H1 (cell line): ENCODE results near the gene KLHL17. TPM values are rescaled to one million over a fixed set of nuclear protein-coding genes. Genes with fewer than 3 reads are reported as not detected.

Experiments
- ASH2L ChIP-seq: fragments of 200-600, 300-600 bp; sonication (generic); IDR thresholded peaks from one replicate; pipeline ENCODE4 v1.7.1; 2017; ENCODE audit warnings: low read length
- RXRA ChIP-seq: IDR thresholded peaks from 2 replicates; pipeline ENCODE4 v1.6.1; 2011; ENCODE audit warnings: low read depth, mild to moderate bottlenecking, low read length, moderate library complexity; ENCODE audit not compliant: insufficient read depth
- SUZ12 ChIP-seq: fragments of 200-600 bp; sonication (generic); IDR thresholded peaks from 2 replicates; pipeline ENCODE4 v1.6.1; 2012; ENCODE audit warnings: mild to moderate bottlenecking, inconsistent platforms, low read length, moderate library complexity, mixed read lengths
- TAF1 ChIP-seq: IDR thresholded peaks from 2 replicates; pipeline ENCODE4 v1.6.1; 2011; ENCODE audit warnings: mild to moderate bottlenecking, low read depth, low read length
- polyA plus RNA-seq, 7 experiments: library from polyadenylated mRNA; depleted of rRNA in 3 of 7; stranded (reverse) in 5 of 7; unstranded in 2 of 7; fragments of >200 nt in 5 of 7; fragments of 200-250 nt in 2 of 7; gene quantifications; 1 replicate in 5 of 7; 2 replicates in 1 of 7; 4 replicates in 1 of 7; pipeline versions ENCODE4 v1.2.1 to v1.2.3, GENCODE V29; 2011 to 2013; ENCODE audit warnings: missing spikeins in 2 of 7, mixed read lengths in 2 of 7
- total RNA-seq: library from RNA; stranded (reverse); fragmentation: NEBNext Ultra II Directional; extraction: Animal tissue kit (Norgen Biotek cat#: 25700); gene quantifications from 2 replicates; pipeline ENCODE4 v1.2.1, GENCODE V29; 2021
- TF ChIP-seq, protein P1 (sequence below): fragments of 300-600 bp; sonication (generic); IDR thresholded peaks from 2 replicates; pipeline ENCODE4 v1.7.1; 2012; ENCODE audit warnings: low read length, moderate library complexity, mild to moderate bottlenecking, inconsistent platforms; ENCODE audit not compliant: insufficient replicate concordance

The KLHL17 gene
- total and polyA plus RNA-seq, 2 of the 8 experiments (the other 6 are each of a cell fraction or from before 2014, with no cell fraction given), result 32.6 to 36.1 TPM

DNA sequence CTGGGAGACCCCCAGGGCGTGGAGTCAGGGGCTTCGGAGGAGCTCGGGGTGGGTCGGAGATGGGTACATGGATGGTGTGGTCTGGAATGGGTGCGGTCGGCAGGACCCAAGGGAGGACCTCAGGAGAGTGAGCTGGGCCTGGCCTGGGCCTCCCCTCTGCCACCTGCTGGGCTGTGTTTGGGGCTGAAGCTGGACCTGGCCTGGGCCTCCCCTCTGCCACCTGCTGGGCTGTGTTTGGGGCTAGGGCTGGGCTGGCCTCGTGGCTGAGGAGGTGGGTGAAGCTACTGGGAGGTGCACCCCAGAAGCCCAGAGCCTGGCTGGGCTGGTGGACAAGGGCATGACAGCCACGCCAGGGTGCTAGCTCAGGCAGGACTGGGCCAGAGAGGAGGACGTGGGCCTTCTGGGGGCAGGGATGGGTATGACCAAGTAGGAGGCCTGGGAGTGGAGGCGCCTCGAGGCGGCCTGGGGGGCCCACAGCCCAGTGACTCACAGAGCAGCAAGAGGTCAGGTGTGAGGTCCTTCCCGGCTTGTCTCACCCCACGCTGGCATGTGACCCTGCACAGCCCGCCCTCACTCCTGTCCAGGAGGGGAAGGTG lies 22.2 kb upstream of the KLHL17 start (continued):
- TF ChIP-seq, protein P1, sequence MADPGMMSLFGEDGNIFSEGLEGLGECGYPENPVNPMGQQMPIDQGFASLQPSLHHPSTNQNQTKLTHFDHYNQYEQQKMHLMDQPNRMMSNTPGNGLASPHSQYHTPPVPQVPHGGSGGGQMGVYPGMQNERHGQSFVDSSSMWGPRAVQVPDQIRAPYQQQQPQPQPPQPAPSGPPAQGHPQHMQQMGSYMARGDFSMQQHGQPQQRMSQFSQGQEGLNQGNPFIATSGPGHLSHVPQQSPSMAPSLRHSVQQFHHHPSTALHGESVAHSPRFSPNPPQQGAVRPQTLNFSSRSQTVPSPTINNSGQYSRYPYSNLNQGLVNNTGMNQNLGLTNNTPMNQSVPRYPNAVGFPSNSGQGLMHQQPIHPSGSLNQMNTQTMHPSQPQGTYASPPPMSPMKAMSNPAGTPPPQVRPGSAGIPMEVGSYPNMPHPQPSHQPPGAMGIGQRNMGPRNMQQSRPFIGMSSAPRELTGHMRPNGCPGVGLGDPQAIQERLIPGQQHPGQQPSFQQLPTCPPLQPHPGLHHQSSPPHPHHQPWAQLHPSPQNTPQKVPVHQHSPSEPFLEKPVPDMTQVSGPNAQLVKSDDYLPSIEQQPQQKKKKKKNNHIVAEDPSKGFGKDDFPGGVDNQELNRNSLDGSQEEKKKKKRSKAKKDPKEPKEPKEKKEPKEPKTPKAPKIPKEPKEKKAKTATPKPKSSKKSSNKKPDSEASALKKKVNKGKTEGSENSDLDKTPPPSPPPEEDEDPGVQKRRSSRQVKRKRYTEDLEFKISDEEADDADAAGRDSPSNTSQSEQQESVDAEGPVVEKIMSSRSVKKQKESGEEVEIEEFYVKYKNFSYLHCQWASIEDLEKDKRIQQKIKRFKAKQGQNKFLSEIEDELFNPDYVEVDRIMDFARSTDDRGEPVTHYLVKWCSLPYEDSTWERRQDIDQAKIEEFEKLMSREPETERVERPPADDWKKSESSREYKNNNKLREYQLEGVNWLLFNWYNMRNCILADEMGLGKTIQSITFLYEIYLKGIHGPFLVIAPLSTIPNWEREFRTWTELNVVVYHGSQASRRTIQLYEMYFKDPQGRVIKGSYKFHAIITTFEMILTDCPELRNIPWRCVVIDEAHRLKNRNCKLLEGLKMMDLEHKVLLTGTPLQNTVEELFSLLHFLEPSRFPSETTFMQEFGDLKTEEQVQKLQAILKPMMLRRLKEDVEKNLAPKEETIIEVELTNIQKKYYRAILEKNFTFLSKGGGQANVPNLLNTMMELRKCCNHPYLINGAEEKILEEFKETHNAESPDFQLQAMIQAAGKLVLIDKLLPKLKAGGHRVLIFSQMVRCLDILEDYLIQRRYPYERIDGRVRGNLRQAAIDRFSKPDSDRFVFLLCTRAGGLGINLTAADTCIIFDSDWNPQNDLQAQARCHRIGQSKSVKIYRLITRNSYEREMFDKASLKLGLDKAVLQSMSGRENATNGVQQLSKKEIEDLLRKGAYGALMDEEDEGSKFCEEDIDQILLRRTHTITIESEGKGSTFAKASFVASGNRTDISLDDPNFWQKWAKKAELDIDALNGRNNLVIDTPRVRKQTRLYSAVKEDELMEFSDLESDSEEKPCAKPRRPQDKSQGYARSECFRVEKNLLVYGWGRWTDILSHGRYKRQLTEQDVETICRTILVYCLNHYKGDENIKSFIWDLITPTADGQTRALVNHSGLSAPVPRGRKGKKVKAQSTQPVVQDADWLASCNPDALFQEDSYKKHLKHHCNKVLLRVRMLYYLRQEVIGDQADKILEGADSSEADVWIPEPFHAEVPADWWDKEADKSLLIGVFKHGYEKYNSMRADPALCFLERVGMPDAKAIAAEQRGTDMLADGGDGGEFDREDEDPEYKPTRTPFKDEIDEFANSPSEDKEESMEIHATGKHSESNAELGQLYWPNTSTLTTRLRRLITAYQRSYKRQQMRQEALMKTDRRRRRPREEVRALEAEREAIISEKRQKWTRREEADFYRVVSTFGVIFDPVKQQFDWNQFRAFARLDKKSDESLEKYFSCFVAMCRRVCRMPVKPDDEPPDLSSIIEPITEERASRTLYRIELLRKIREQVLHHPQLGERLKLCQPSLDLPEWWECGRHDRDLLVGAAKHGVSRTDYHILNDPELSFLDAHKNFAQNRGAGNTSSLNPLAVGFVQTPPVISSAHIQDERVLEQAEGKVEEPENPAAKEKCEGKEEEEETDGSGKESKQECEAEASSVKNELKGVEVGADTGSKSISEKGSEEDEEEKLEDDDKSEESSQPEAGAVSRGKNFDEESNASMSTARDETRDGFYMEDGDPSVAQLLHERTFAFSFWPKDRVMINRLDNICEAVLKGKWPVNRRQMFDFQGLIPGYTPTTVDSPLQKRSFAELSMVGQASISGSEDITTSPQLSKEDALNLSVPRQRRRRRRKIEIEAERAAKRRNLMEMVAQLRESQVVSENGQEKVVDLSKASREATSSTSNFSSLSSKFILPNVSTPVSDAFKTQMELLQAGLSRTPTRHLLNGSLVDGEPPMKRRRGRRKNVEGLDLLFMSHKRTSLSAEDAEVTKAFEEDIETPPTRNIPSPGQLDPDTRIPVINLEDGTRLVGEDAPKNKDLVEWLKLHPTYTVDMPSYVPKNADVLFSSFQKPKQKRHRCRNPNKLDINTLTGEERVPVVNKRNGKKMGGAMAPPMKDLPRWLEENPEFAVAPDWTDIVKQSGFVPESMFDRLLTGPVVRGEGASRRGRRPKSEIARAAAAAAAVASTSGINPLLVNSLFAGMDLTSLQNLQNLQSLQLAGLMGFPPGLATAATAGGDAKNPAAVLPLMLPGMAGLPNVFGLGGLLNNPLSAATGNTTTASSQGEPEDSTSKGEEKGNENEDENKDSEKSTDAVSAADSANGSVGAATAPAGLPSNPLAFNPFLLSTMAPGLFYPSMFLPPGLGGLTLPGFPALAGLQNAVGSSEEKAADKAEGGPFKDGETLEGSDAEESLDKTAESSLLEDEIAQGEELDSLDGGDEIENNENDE, result no peak
- TF ChIP-seq RXRA (no peak), TAF1 (no peak), ASH2L (no peak), SUZ12 (no peak)
